ENCODE data around the gene PDZD7. TPM values are rescaled to one million over a fixed set of nuclear protein-coding genes. Genes with fewer than 3 reads are reported as not detected.

The PDZD7 gene
- total and polyA plus RNA-seq, 12 donors, result 0.13 to 0.66 (median 0.22) TPM; not detected in 1

DNA sequence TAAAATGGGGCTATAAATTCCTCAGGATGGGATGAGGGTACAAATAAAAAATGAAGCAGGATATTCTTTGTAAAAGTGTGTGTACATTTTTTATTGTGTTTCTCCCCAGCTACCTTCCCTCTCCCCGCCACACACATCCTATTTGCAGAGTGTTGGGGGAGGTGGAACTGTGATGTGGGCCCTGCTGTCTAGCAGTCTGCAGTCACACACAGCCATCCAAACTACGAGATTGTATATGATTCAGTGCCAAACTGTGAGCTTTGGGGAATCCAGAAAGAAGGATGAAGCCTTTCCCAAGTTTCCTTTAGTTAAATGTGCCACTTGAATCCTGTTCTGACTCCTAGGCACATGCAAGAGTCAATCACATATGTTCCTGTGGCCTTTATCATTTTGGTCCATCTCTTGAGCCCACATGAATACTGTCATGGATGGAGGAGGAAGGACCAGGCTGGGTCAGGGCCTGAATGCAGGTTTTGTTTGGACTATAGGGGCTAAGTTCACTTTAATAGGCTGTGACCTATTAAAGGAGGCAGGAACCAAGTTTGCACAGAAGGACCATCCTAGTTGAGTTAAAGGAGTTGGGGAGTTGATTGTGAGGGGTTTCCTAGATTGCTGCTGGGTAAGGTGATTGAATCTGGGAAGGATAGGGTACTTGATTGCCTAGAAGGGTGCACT, 62.7 kb downstream of the PDZD7 start:
- Histone ChIP-seq H3K4me1 (peaks cover 3 to 23% (median 15%) of the 10 kb centered on the region in 9 donors), H3K4me3 (no peak overlapping the region), H3K36me3 (peaks cover 0 to 37% (median 7%) of the 10 kb centered on the region in 9 donors), H3K27me3 (peaks cover 0 to 7% (median 0%) of the 10 kb centered on the region in 7 donors), H3K27ac (no peak overlapping the region), H3K9me3 (no peaks in the 10 kb centered on the region)
- ATAC-seq (no peak), DNase-seq (no peak)
- TF ChIP-seq CTCF (IDR thresholded peaks at IDR 0.05), result no peak
- 83 to 90% methylated on average over 2 of the region's 2 CpGs for WGBS, 2 donors
- intact Hi-C loops (cut with DNase I), result loop anchor here in 1 of 10 donors (1.0 kb wide), 1 partner anchor 46 kb away; no protein-coding TSS in a partner anchor

DNA sequence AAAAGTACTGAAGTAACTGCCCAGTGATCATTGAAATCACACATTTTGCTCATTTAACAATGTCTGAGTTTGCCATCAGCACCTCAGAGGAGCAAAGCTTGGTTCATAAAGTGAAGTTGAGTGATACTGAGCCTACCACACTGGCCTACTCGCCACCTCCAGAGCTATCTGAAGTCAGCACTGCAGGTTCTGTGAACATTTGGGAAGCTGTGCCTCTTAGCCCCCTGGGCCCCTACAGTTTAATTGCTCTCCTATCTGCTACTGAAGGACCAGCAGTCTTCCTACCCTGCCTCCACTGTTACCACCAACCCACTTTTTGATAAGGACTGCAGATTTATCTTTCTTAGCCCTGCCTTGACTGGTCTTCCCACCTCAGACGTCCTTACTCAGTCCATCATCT, 63.6 kb downstream of the PDZD7 start:
- no peak overlapping the region for H3K4me3 ChIP-seq
- peaks cover 3 to 23% (median 15%) of the 10 kb centered on the region in 9 donors for H3K4me1 ChIP-seq
- whole genome bisulfite sequencing, 2 donors, result 84 to 85% methylated on average over 2 of the region's 2 CpGs
- H3K36me3 ChIP-seq, result peaks cover 0 to 46% (median 9%) of the 10 kb centered on the region in 9 donors
- TF ChIP-seq CTCF (IDR thresholded peaks at IDR 0.05), result no peak
- intact Hi-C loops (cut with DNase I), result no loop called here
- peaks cover 0 to 7% (median 0%) of the 10 kb centered on the region in 7 donors for H3K27me3 ChIP-seq
- ATAC-seq, result no peak
- no peak for DNase-seq
- no peaks in the 10 kb centered on the region for H3K9me3 ChIP-seq
- H3K27ac ChIP-seq, result no peak overlapping the region

- TF ChIP-seq CTCF (IDR thresholded peaks at IDR 0.05), result no peak
- H3K27ac ChIP-seq, result no peak overlapping the region
- peaks cover 0 to 51% (median 14%) of the 10 kb centered on the region in 9 donors for H3K36me3 ChIP-seq
- intact Hi-C loops (cut with DNase I), result no loop called here
- WGBS, 2 donors, result 66 to 68% methylated on average over 2 of the region's 2 CpGs
- ATAC-seq, result no peak
- DNase-seq, result no peak
- H3K9me3 ChIP-seq, result no peaks in the 10 kb centered on the region
- no peak overlapping the region for H3K4me3 ChIP-seq
- peaks cover 3 to 23% (median 15%) of the 10 kb centered on the region in 9 donors for H3K4me1 ChIP-seq
- peaks cover 0 to 7% (median 0%) of the 10 kb centered on the region in 7 donors for H3K27me3 ChIP-seq
These were observed 64.0 kb downstream of the PDZD7 start for GRCh38 chr10:100966887-100967286.

GRCh38 chr10:100965820-100966219, 65.1 kb downstream of the PDZD7 start:
- ATAC-seq (no peak), DNase-seq (no peak)
- no peak overlapping the region for H3K27ac ChIP-seq
- H3K9me3 ChIP-seq, result no peaks in the 10 kb centered on the region
- H3K27me3 ChIP-seq, result peaks cover 0 to 7% (median 0%) of the 10 kb centered on the region in 7 donors
- intact Hi-C loops (cut with DNase I), result no loop called here
- H3K36me3 ChIP-seq, result peaks cover 0 to 61% (median 17%) of the 10 kb centered on the region in 9 donors
- peaks cover 3 to 23% (median 15%) of the 10 kb centered on the region in 9 donors for H3K4me1 ChIP-seq
- H3K4me3 ChIP-seq, result no peak overlapping the region
- WGBS, 2 donors, result 53 to 56% methylated on average over 5 of the region's 5 CpGs
- no peak for TF ChIP-seq CTCF (IDR thresholded peaks at IDR 0.05)

Data from heart right ventricle (tissue), 16 donors.